Lower lobe of right lung (tissue), 2 donors: ENCODE data around the gene TPP2. TPM values are rescaled to one million over a fixed set of nuclear protein-coding genes. Genes with fewer than 3 reads are reported as not detected.

Source experiments
- ATAC-seq, 2 donors: fragments of 200-7000 bp; cut with Tn5 transposase; one replicate each; pipeline ENCODE4 v1.9.1; 2020 to 2022; ENCODE audit warnings: mild to moderate bottlenecking in 2 of 2, moderate library complexity in 2 of 2
- DNase-seq: peaks from one replicate; pipeline ENCODE4 v3.0.0-alpha.2; 2020
- H3K27ac ChIP-seq: fragments of 200-600 bp; one replicate; pipeline ENCODE4 v1.8.0; 2022
- H3K27me3 ChIP-seq: fragments of 200-600 bp; one replicate; pipeline ENCODE4 v1.8.0; 2022; ENCODE audit warnings: low read depth
- H3K36me3 ChIP-seq: fragments of 200-600 bp; one replicate; pipeline ENCODE4 v1.8.0; 2022; ENCODE audit warnings: mild to moderate bottlenecking
- H3K4me1 ChIP-seq: fragments of 200-600 bp; one replicate; pipeline ENCODE4 v1.8.0; 2022
- H3K4me3 ChIP-seq: fragments of 200-600 bp; one replicate; pipeline ENCODE4 v1.8.0; 2022; ENCODE audit warnings: mild to moderate bottlenecking
- H3K9me3 ChIP-seq: fragments of 200-600 bp; one replicate; pipeline ENCODE4 v1.8.0; 2022
- intact Hi-C: fragments of 100-400 bp; cut with DNase I; formaldehyde crosslinking; loops from one replicate; pipeline ENCODE4 v1.11.0; 2022
- total RNA-seq: library from RNA; stranded (reverse); fragmentation: NEBNext Ultra II Directional; extraction: Animal tissue kit (Norgen Biotek cat#: 25700); gene quantifications from one replicate; pipeline ENCODE4 v1.2.1, GENCODE V29; 2021
- TF ChIP-seq, protein P1 (sequence below): fragments of 200-600 bp; IDR thresholded peaks from one replicate; pipeline ENCODE4 v1.8.0; 2022; ENCODE audit warnings: antibody characterized with exemption, mild to moderate bottlenecking
- donor health status: DM: no; HTN: yes; CAD: no; lungs with severe emphysema.

The TPP2 gene
- total RNA-seq, 1 donor from 2014 or later = 41.7 TPM

- Histone ChIP-seq H3K27me3 (no peaks in the 10 kb centered on the region), H3K27ac (no peak overlapping the region), H3K36me3 (peaks cover 71% of the 10 kb centered on the region), H3K4me1 (peaks cover 8% of the 10 kb centered on the region), H3K9me3 (no peaks in the 10 kb centered on the region), H3K4me3 (no peak overlapping the region)
- intact Hi-C loops = no loop called here
- TF ChIP-seq, protein P1, sequence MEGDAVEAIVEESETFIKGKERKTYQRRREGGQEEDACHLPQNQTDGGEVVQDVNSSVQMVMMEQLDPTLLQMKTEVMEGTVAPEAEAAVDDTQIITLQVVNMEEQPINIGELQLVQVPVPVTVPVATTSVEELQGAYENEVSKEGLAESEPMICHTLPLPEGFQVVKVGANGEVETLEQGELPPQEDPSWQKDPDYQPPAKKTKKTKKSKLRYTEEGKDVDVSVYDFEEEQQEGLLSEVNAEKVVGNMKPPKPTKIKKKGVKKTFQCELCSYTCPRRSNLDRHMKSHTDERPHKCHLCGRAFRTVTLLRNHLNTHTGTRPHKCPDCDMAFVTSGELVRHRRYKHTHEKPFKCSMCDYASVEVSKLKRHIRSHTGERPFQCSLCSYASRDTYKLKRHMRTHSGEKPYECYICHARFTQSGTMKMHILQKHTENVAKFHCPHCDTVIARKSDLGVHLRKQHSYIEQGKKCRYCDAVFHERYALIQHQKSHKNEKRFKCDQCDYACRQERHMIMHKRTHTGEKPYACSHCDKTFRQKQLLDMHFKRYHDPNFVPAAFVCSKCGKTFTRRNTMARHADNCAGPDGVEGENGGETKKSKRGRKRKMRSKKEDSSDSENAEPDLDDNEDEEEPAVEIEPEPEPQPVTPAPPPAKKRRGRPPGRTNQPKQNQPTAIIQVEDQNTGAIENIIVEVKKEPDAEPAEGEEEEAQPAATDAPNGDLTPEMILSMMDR = no peak
- DNase-seq (no peak), ATAC-seq (no peak)
Measured at GRCh38 chr13:102609696-102610095, 12.9 kb downstream of the TPP2 start.

- H3K27ac ChIP-seq = no peak overlapping the region
- intact Hi-C loops = no loop called here
- no peak for ATAC-seq
- H3K4me1 ChIP-seq = peaks cover 1% of the 10 kb centered on the region
- no peak overlapping the region for H3K4me3 ChIP-seq
- no peaks in the 10 kb centered on the region for H3K9me3 ChIP-seq
- TF ChIP-seq, protein P1 = no peak
- no peak for DNase-seq
- peaks cover 71% of the 10 kb centered on the region for H3K36me3 ChIP-seq
- no peaks in the 10 kb centered on the region for H3K27me3 ChIP-seq
Measured at GRCh38 chr13:102610296-102610895, 13.6 kb downstream of the TPP2 start.

DNA sequence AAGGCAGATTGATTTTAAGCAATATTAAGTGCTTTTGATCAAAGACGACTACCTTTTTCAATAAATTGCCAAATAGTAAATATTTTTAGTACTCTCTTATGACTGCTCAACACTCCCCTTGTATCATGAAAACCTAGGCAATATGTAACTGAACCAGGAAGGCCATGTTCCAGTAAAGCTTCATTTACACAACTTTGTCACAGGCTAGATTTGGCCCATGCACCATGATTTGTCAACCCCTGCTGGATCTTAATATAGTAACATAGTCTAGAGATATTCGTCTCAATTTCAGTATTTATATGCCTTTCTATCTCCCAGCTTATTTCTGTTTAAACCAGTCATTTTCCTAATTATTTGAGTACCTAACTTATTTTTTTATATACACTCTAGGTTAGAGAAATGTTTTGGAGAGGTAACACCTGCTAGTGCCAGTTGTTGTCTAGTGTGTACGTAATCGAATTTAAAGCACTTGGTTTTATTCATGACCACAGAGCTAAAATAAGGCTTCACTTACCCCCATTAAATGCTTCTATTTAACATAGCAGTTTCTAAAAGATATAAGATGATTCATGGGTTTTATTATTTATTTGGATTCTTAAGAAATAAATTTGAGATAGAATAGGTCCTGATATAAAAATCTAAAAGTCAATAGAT lies 21.0 kb downstream of the TPP2 start:
- DNase-seq (no peak), ATAC-seq (peak in 1 of 2 donors; percentile 41)
- H3K9me3 ChIP-seq = no peaks in the 10 kb centered on the region
- H3K36me3 ChIP-seq = peaks cover 89% of the 10 kb centered on the region
- H3K4me1 ChIP-seq = no peaks in the 10 kb centered on the region
- no peaks in the 10 kb centered on the region for H3K27me3 ChIP-seq
- TF ChIP-seq, protein P1 = no peak
- H3K27ac ChIP-seq = no peak overlapping the region
- intact Hi-C loops = no loop called here
- H3K4me3 ChIP-seq = no peak overlapping the region

- Histone ChIP-seq H3K36me3 (peaks cover 94% of the 10 kb centered on the region), H3K4me3 (no peak overlapping the region), H3K4me1 (no peaks in the 10 kb centered on the region), H3K9me3 (no peaks in the 10 kb centered on the region), H3K27me3 (no peaks in the 10 kb centered on the region), H3K27ac (no peak overlapping the region)
- ATAC-seq (no peak), DNase-seq (no peak)
- intact Hi-C loops = no loop called here
- TF ChIP-seq, protein P1 = no peak
Measured at GRCh38 chr13:102620516-102620915, 23.7 kb downstream of the TPP2 start.

DNA sequence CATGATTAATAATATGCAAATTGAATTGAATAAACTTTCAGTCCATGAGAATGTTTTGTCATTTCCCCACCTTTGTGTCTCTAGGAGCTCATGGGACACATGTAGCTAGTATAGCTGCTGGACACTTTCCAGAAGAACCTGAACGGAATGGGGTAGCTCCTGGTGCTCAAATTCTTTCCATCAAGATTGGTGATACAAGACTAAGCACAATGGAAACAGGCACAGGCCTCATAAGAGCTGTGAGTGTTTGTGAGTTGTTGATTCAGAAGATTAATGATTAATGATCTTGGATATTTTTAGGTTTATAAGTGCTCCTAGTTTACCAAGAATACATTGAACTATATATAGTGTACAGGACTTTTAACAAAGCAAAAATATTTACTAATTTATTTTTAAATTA lies 30.1 kb downstream of the TPP2 start:
- Histone ChIP-seq H3K36me3 (peaks cover 92% of the 10 kb centered on the region), H3K9me3 (no peaks in the 10 kb centered on the region), H3K4me3 (no peak overlapping the region), H3K27ac (no peak overlapping the region), H3K4me1 (no peaks in the 10 kb centered on the region), H3K27me3 (no peaks in the 10 kb centered on the region)
- DNase-seq (no peak), ATAC-seq (peak; percentile 59 to 68)
- TF ChIP-seq, protein P1 = no peak
- intact Hi-C loops = no loop called here
